K562 (cell line): ENCODE data around the gene PIERCE2. TPM values are rescaled to one million over a fixed set of nuclear protein-coding genes. Genes with fewer than 3 reads are reported as not detected.

ENCODE experiments used
- ATAC-seq: fragments of 200-7000 bp; cut with Tn5 transposase; 3 replicates; pipeline ENCODE4 v1.9.1; 2020; ENCODE audit warnings: moderate library complexity
- BruUV-seq: library from RNA; stranded (reverse); fragments of 400-500 nt; replicated peaks from 2 replicates; lab custom pipeline; 2021; lab: Mats Ljungman, UMichigan
- CTCF ChIA-PET: fragments of 300-600 bp; formaldehyde crosslinking; extraction: SDS; loops from one replicate; lab custom pipeline; 2021; ENCODE audit warnings: low intra/inter-chr PET ratio; lab: Yijun Ruan, JAX
- POLR2A ChIA-PET: fragments of 300-600, 350-650 bp; sonication (Branson Sonifier 250); formaldehyde crosslinking; extraction: SDS; loops from one replicate; lab custom pipeline; 2021; ENCODE audit warnings: antibody characterized with exemption, inconsistent platforms; lab: Yijun Ruan, JAX
- DNase-seq, 4 experiments: peaks; one replicate each; pipeline versions ENCODE4 v3.0.0 to v3.0.0-alpha.2; 2011 to 2018; ENCODE audit warnings: low spot score in 3 of 4, mixed read lengths in 3 of 4; ENCODE audit errors: extremely low read depth in 1 of 4
- FAIRE-seq: peaks from 2 replicates; lab custom pipeline; 2011; peaks lifted over from hg19 to GRCh38; lab: Jason Lieb, UNC
- H2AFZ ChIP-seq: 2 replicates; pipeline ENCODE4 v1.6.0; 2011; ENCODE audit warnings: low read depth, low read length, control low read depth, inconsistent platforms
- H3K27ac ChIP-seq: fragments of 200-600 bp; 3 replicates; pipeline ENCODE4 v1.8.0; 2011; ENCODE audit warnings: low read depth, mild to moderate bottlenecking, control low read depth, inconsistent platforms, low read length, moderate library complexity, mixed read lengths; ENCODE audit errors: extremely low read depth
- H3K27me3 ChIP-seq, 2 experiments: fragments of 300-600 bp in 1 of 2; 2 replicates in 1 of 2; 3 replicates in 1 of 2; pipeline versions ENCODE4 v1.6.0 to v1.8.0; 2011; ENCODE audit warnings: inconsistent platforms in 2 of 2, low read length in 2 of 2, mild to moderate bottlenecking in 1 of 2, mixed read lengths in 1 of 2, moderate library complexity in 1 of 2; ENCODE audit not compliant: control insufficient read depth in 2 of 2, insufficient read depth in 2 of 2
- H3K36me3 ChIP-seq: fragments of 300-600 bp; 3 replicates; pipeline ENCODE4 v1.8.0; 2011; ENCODE audit warnings: mild to moderate bottlenecking, low read length, inconsistent platforms; ENCODE audit not compliant: control insufficient read depth, insufficient read depth
- H3K4me1 ChIP-seq, 2 experiments: fragments of 200-600 bp in 1 of 2; replicated peaks in 1 of 2; 2 replicates in 1 of 2; 3 replicates in 1 of 2; pipeline versions ENCODE4 v1.5.1 to v1.8.0; 2011; ENCODE audit warnings: inconsistent platforms in 2 of 2, low read length in 2 of 2, mild to moderate bottlenecking in 1 of 2, mixed read lengths in 1 of 2, moderate library complexity in 1 of 2; ENCODE audit not compliant: control insufficient read depth in 2 of 2, insufficient read depth in 2 of 2
- H3K4me2 ChIP-seq: 2 replicates; pipeline ENCODE4 v1.6.1; 2011; ENCODE audit warnings: low read length, control low read depth, inconsistent platforms, mixed read lengths; ENCODE audit not compliant: insufficient read depth
- H3K4me3 ChIP-seq: fragments of 200-600 bp; sonication (generic), shearing (Covaris generic); 2 replicates; pipeline ENCODE4 v1.5.1; 2016; ENCODE audit warnings: control low read depth, inconsistent platforms
- H3K79me2 ChIP-seq: fragments of 200-600 bp; 3 replicates; pipeline ENCODE4 v1.8.0; 2011; ENCODE audit warnings: low read length, inconsistent platforms; ENCODE audit not compliant: control insufficient read depth, insufficient read depth
- H3K9ac ChIP-seq, 2 experiments: 2 replicates each; pipeline versions ENCODE4 v1.6.0 to v1.6.1; 2011; ENCODE audit warnings: low read depth in 2 of 2, low read length in 2 of 2, control low read depth in 1 of 2, inconsistent platforms in 1 of 2, mild to moderate bottlenecking in 1 of 2, mixed read lengths in 1 of 2; ENCODE audit not compliant: insufficient read depth in 1 of 2
- H3K9me1 ChIP-seq: one replicate; pipeline ENCODE4 v1.6.0; 2011; ENCODE audit warnings: inconsistent platforms, mild to moderate bottlenecking, low read length, moderate library complexity; ENCODE audit not compliant: control insufficient read depth, insufficient read depth
- H3K9me3 ChIP-seq: replicated peaks from 2 replicates; pipeline ENCODE4 v1.5.1; 2011; ENCODE audit warnings: low read depth, low read length, inconsistent platforms; ENCODE audit not compliant: control insufficient read depth, insufficient read depth
- H4K20me1 ChIP-seq: replicated peaks from 2 replicates; pipeline ENCODE4 v1.6.1; 2011; ENCODE audit warnings: low read length, inconsistent platforms, mixed read lengths; ENCODE audit not compliant: control insufficient read depth, insufficient read depth
- ARHGAP35 ChIP-seq: fragments of 450-650 bp; IDR thresholded peaks from 2 replicates; pipeline ENCODE4 v1.6.1; 2018; ENCODE audit not compliant: partially characterized antibody
- DDX20 ChIP-seq: fragments of 450-650 bp; IDR thresholded peaks from 2 replicates; pipeline ENCODE4 v1.6.1; 2016; ENCODE audit warnings: missing genetic modification characterization, low read depth, mild to moderate bottlenecking, missing compliant biosample characterization, moderate library complexity
- ETV6 ChIP-seq, 3 experiments: fragments of 150-350 bp in 1 of 3; sonication (generic) in 1 of 3; formaldehyde crosslinking in 1 of 3; IDR thresholded peaks; 2 replicates each; pipeline versions ENCODE4 v1.6.1 to v1.8.0; 2014 to 2022; ENCODE audit warnings: borderline replicate concordance in 2 of 3, low read depth in 2 of 3, antibody characterized with exemption in 1 of 3, low read length in 1 of 3, mild to moderate bottlenecking in 1 of 3, missing genetic modification reagents in 1 of 3
- HMG20A ChIP-seq: fragments of 450-650 bp; formaldehyde crosslinking; conservative IDR thresholded peaks from 2 replicates; pipeline ENCODE4 v1.4.0; 2020; ENCODE audit warnings: mild to moderate bottlenecking, mixed read lengths
- LARP7 ChIP-seq: fragments of 450-650 bp; IDR thresholded peaks from 2 replicates; pipeline ENCODE4 v1.6.1; 2016
- MAFG ChIP-seq: fragments of 450-650 bp; conservative IDR thresholded peaks from 2 replicates; pipeline ENCODE4 v1.6.1; 2016; ENCODE audit warnings: missing genetic modification characterization, missing compliant biosample characterization
- PATZ1 ChIP-seq: fragments of 250-450 bp; sonication (Bioruptor Pico); IDR thresholded peaks from 2 replicates; pipeline ENCODE4 v1.5.0; 2020; ENCODE audit warnings: mild to moderate bottlenecking, borderline replicate concordance
- PHF21A ChIP-seq: fragments of 450-650 bp; IDR thresholded peaks from 2 replicates; pipeline ENCODE4 v1.6.1; 2017; ENCODE audit warnings: low read depth, borderline replicate concordance
- POLR2B ChIP-seq: fragments of 450-650 bp; IDR thresholded peaks from 2 replicates; pipeline ENCODE4 v1.6.1; 2018; ENCODE audit warnings: low read depth; ENCODE audit not compliant: partially characterized antibody
- SAFB ChIP-seq: fragments of 200-400 bp; formaldehyde crosslinking; IDR thresholded peaks from 2 replicates; pipeline ENCODE4 v1.6.1; 2017; ENCODE audit warnings: low read depth, low read length, borderline replicate concordance
- TCF7L2 ChIP-seq: fragments of 150-350 bp; IDR thresholded peaks from 2 replicates; pipeline ENCODE4 v1.6.1; 2016; ENCODE audit warnings: low read depth, mild to moderate bottlenecking, low read length, moderate library complexity
- WHSC1 ChIP-seq: IDR thresholded peaks from one replicate; pipeline ENCODE4 v1.6.1; 2012; ENCODE audit warnings: low read length, control low read depth, inconsistent platforms
- YY1 ChIP-seq, 3 experiments: IDR thresholded peaks; 2 replicates each; pipeline ENCODE4 v1.6.1; 2011; ENCODE audit warnings: low read length in 2 of 3, mild to moderate bottlenecking in 2 of 3, moderate library complexity in 2 of 3, borderline replicate concordance in 1 of 3, control low read depth in 1 of 3, low read depth in 1 of 3; ENCODE audit not compliant: insufficient read depth in 3 of 3, insufficient replicate concordance in 2 of 3, control insufficient read depth in 1 of 3, insufficient read length in 1 of 3; ENCODE audit errors: extremely low read depth in 1 of 3
- ZC3H11A ChIP-seq: IDR thresholded peaks from 2 replicates; pipeline ENCODE4 v1.6.1; 2012; ENCODE audit warnings: low read depth, low read length, improper control_type of control experiment
- ZNF764 ChIP-seq: fragments of 250-450 bp; sonication (Bioruptor Pico); IDR thresholded peaks from 2 replicates; pipeline ENCODE4 v1.4.0; 2020; ENCODE audit warnings: low read depth, mild to moderate bottlenecking, moderate library complexity
- in situ Hi-C: fragments of 300-500 bp; cut with MboI; formaldehyde crosslinking; loops from 4 replicates; pipeline ENCODE4 v1.15.0; 2018; ENCODE audit warnings: inconsistent platforms, mixed read lengths
- intact Hi-C: fragments of 100-400 bp; cut with micrococcal nuclease; formaldehyde crosslinking; loops from 2 replicates; pipeline ENCODE4 v1.14.2; 2022
- polyA plus RNA-seq, 8 experiments: library from polyadenylated mRNA; depleted of rRNA in 4 of 8; stranded (reverse) in 5 of 8; unstranded in 3 of 8; fragments of >200 nt; fragmentation: Nextera tagmentation in 2 of 8; fragmentation: Illumina TruSeq in 1 of 8; extraction: Ambion mirVana in 2 of 8; extraction: Trizol in 1 of 8; gene quantifications; 2 replicates each; pipeline versions ENCODE4 v1.2.1 to v1.2.3, GENCODE V29; 2011 to 2014; ENCODE audit warnings: inconsistent platforms in 1 of 8, missing spikeins in 1 of 8
- total RNA-seq, 7 experiments: library from RNA; depleted of rRNA in 6 of 7; stranded (reverse); fragments of >200 nt in 6 of 7; fragmentation: Illumina TruSeq in 2 of 7; extraction: Trizol in 2 of 7; gene quantifications; 2 replicates each; pipeline versions ENCODE4 v1.2.1 to v1.2.3, GENCODE V29; 2011 to 2021; ENCODE audit warnings: low replicate concordance in 1 of 7

Gene PIERCE2
- total and polyA plus RNA-seq, 9 of the 15 experiments (the other 6 are each of a cell fraction or from before 2014, with no cell fraction given) = 2.9 to 4.8 (median 4.0) TPM

GRCh38 chr15:55387027-55387426 lies 21.3 kb upstream of the PIERCE2 start:
- TF ChIP-seq PHF21A (no peak), DDX20 (no peak), WHSC1 (no peak)
- TF ChIP-seq, all 486 proteins: peak for 0
- Histone ChIP-seq H3K27ac (no peak overlapping the region), H3K27me3 (no peaks in the 10 kb centered on the region), H3K79me2 (peaks cover 16% of the 10 kb centered on the region; the same call in 2 of the 3 replicates), H3K9ac (no peak overlapping the region), H3K4me2 (no peak overlapping the region), H3K36me3 (peaks cover 53% of the 10 kb centered on the region; the same call in 2 of the 3 replicates), H2AFZ (no peak overlapping the region), H3K9me3 (no peaks in the 10 kb centered on the region), H4K20me1 (no peaks in the 10 kb centered on the region), H3K4me3 (no peak overlapping the region), H3K4me1 (peaks cover 0 to 4% of the 10 kb centered on the region in 2 experiments; a peak in 1 of 5 replicates), H3K9me1 (no peaks in the 10 kb centered on the region)
- no peak; the same call in 2 of the 3 replicates for ATAC-seq
- no TSS peak for BruUV-seq
- ChIA-PET POLR2A (no interaction called here), CTCF (no interaction called here)
- FAIRE-seq = no peak
- intact Hi-C loops = no loop called here
- in situ Hi-C loops = no loop called here
- DNase-seq = no peak

GRCh38 chr15:55389264-55389607 lies 19.1 kb upstream of the PIERCE2 start:
- H3K9me3 ChIP-seq = no peaks in the 10 kb centered on the region
- no peak overlapping the region for H3K9ac ChIP-seq
- CTCF ChIA-PET = no interaction called here
- H3K27me3 ChIP-seq = no peaks in the 10 kb centered on the region
- POLR2A ChIA-PET = no interaction called here
- no peak for DNase-seq
- no peak overlapping the region for H3K4me2 ChIP-seq
- H3K4me3 ChIP-seq = no peak overlapping the region
- intact Hi-C loops (no loop called here), in situ Hi-C loops (no loop called here)
- no peaks in the 10 kb centered on the region for H3K9me1 ChIP-seq
- H2AFZ ChIP-seq = no peak overlapping the region
- no peaks in the 10 kb centered on the region for H4K20me1 ChIP-seq
- H3K4me1 ChIP-seq = peaks cover 0 to 4% of the 10 kb centered on the region in 2 experiments; a peak in 2 of 5 replicates
- peaks cover 36% of the 10 kb centered on the region; the same call in 1 of the 3 replicates for H3K36me3 ChIP-seq
- ATAC-seq = no peak
- no peak for FAIRE-seq
- peaks cover 34% of the 10 kb centered on the region for H3K79me2 ChIP-seq
- no peak overlapping the region for H3K27ac ChIP-seq
- BruUV-seq = no TSS peak
- TF ChIP-seq TCF7L2 = no peak
- TF ChIP-seq LARP7 = no peak
- no peak for TF ChIP-seq YY1 (IDR thresholded peaks at IDR 0.05; ENCODE audit: borderline replicate concordance in 1 of 3, control insufficient read depth in 1 of 3, extremely low read depth in 1 of 3, insufficient read depth in 3 of 3, insufficient read length in 1 of 3, insufficient replicate concordance in 2 of 3, low read depth in 1 of 3, low read length in 2 of 3)
- TF ChIP-seq HMG20A (CRISPR knock-in tag) = no peak
- no peak for TF ChIP-seq ZC3H11A
- no peak for TF ChIP-seq ETV6 (IDR thresholded peaks at IDR 0.05; ENCODE audit: borderline replicate concordance in 1 of 2, low read depth in 2 of 2, low read length in 1 of 2)
- no peak for TF ChIP-seq ETV6 (CRISPR knock-in tag; IDR thresholded peaks at IDR 0.05; ENCODE audit: borderline replicate concordance)
- no peak for TF ChIP-seq POLR2B
- no peak for TF ChIP-seq ARHGAP35
- TF ChIP-seq MAFG (tag) = no peak
- no peak for TF ChIP-seq PATZ1
- TF ChIP-seq SAFB = no peak
- TF ChIP-seq ZNF764 (CRISPR knock-in tag) = no peak
